Stimulated activated CD8-positive, alpha-beta memory T cell treated with anti-CD3 and anti-CD28 coated beads, Interleukin-7, amount 100 ng/mL, for 48 hours (primary cell): ENCODE measurements around the gene SNW1.
"Not testable (repeated sequence)": the region's sequence is repeated elsewhere in the genome, so short reads cannot be mapped to it uniquely, and the experiment has no call there.

Experiments used
- DNase-seq, 2 donors: peaks; one replicate each; pipeline ENCODE4 v3.0.0-alpha.2; 2020; ENCODE audit warnings: low read depth in 1 of 2; ENCODE audit errors: extremely low read depth in 1 of 2

Gene SNW1

GRCh38 chr14:77760381-77761204 is at the start of gene SNW1:
SNW1 (minus strand) TSS chr14:77761156; CDS start chr14:77761127, 29 bp downstream.
- peak; percentile 77 to 89 for DNase-seq

GRCh38 chr14:77809011-77809410 is 48.1 kb upstream of the SNW1 start:
- no peak for DNase-seq

- DNase-seq, result no peak
These were observed 47.3 kb upstream of the SNW1 start for GRCh38 chr14:77808250-77808649.

GRCh38 chr14:77805706-77806105 is 44.8 kb upstream of the SNW1 start:
- DNase-seq, result no peak

GRCh38 chr14:77804592-77804991 is 43.6 kb upstream of the SNW1 start:
- DNase-seq, result peak in 1 of 2 donors; percentile 28

GRCh38 chr14:77800814-77801213 is 39.9 kb upstream of the SNW1 start:
- DNase-seq, result no peak

GRCh38 chr14:77799863-77800730 is 39.1 kb upstream of the SNW1 start, which contains the start of gene ADCK1:
ADCK1 (plus strand) TSS chr14:77800109; CDS start chr14:77818979, 18,870 bp downstream.
- DNase-seq, result peak; percentile 70 to 77

- DNase-seq, result not testable (repeated sequence)
These were observed 38.5 kb upstream of the SNW1 start for GRCh38 chr14:77799456-77799855.

GRCh38 chr14:77794357-77794756 is 33.4 kb upstream of the SNW1 start:
- no peak for DNase-seq

GRCh38 chr14:77793255-77793654 is 32.3 kb upstream of the SNW1 start:
- DNase-seq, result not testable (repeated sequence)

GRCh38 chr14:77791225-77791600 is 30.3 kb upstream of the SNW1 start:
- no peak for DNase-seq

GRCh38 chr14:77790566-77791224 is 29.7 kb upstream of the SNW1 start:
- DNase-seq, result no peak

GRCh38 chr14:77786148-77786547 is 25.2 kb upstream of the SNW1 start:
- DNase-seq, result no peak

GRCh38 chr14:77782202-77782601 is 21.2 kb upstream of the SNW1 start:
- DNase-seq, result no peak

GRCh38 chr14:77773966-77774365 is 13.0 kb upstream of the SNW1 start:
- DNase-seq, result not testable (repeated sequence)

GRCh38 chr14:77768442-77769069 is 7.6 kb upstream of the SNW1 start:
- not testable (repeated sequence) for DNase-seq

GRCh38 chr14:77763978-77764377 is 3.0 kb upstream of the SNW1 start:
- no peak for DNase-seq

- no peak for DNase-seq
These were observed 2.4 kb upstream of the SNW1 start for GRCh38 chr14:77763316-77763715.

- no peak for DNase-seq
These were observed 412 bp upstream of the SNW1 start for GRCh38 chr14:77761205-77761931.
